GM20000 (cell line): Measurements from ENCODE around the gene THAP8.
A peak's percentile ranks its signal among the peaks of the same experiment; 100 is the strongest.

Experiments used
- DNase-seq: peaks from one replicate; pipeline ENCODE4 v3.0.0; 2012; ENCODE audit warnings: low spot score
- TF ChIP-seq, protein P1 (sequence below): IDR thresholded peaks from 2 replicates; pipeline ENCODE4 v1.5.1; 2012; ENCODE audit warnings: mild to moderate bottlenecking, control low read depth; ENCODE audit errors: extremely low read depth, missing control alignments

Gene THAP8

DNA sequence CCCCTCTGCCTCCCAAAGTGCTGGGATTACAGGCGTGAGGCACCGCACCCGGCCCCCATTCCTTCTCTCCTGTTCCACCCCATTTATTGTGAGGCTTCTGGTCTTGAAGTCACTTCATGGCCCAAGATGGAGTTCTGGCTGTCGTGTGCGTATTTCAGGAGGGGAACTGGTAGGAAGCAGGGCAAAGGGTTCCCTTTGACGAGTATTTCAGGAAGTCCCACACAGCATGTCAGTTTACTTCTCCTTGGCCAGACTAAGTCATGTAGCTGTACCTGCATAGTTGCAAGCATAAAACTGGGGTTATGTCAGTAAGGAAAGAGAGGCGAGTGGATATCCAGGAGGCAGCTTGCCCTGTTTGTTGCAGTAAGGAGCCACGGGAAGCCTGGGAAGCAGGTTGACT lies 10.7 kb upstream of the THAP8 start:
- DNase-seq = no peak
- TF ChIP-seq, protein P1, sequence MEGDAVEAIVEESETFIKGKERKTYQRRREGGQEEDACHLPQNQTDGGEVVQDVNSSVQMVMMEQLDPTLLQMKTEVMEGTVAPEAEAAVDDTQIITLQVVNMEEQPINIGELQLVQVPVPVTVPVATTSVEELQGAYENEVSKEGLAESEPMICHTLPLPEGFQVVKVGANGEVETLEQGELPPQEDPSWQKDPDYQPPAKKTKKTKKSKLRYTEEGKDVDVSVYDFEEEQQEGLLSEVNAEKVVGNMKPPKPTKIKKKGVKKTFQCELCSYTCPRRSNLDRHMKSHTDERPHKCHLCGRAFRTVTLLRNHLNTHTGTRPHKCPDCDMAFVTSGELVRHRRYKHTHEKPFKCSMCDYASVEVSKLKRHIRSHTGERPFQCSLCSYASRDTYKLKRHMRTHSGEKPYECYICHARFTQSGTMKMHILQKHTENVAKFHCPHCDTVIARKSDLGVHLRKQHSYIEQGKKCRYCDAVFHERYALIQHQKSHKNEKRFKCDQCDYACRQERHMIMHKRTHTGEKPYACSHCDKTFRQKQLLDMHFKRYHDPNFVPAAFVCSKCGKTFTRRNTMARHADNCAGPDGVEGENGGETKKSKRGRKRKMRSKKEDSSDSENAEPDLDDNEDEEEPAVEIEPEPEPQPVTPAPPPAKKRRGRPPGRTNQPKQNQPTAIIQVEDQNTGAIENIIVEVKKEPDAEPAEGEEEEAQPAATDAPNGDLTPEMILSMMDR = no peak

DNA sequence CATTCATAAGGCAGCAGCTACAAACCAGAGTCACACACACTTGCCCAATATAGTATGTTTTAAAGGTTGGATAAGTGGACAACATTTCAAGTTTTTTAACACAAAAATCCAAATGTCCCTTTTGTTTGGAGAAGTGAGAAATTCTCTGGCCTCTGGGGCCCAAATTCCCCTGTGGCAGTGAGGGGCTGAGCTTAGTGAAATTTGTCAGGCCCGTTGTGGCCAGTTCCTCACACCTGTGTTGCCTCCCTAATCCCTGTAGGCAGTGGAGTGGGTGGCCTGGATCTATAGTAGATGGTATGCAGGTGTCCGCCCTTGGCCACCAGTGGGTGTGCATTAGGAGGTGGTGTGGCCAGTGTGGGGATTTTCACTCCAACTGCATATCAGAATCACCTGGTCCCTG lies 7.3 kb upstream of the THAP8 start:
- no peak for DNase-seq
- TF ChIP-seq, protein P1 = no peak

DNA sequence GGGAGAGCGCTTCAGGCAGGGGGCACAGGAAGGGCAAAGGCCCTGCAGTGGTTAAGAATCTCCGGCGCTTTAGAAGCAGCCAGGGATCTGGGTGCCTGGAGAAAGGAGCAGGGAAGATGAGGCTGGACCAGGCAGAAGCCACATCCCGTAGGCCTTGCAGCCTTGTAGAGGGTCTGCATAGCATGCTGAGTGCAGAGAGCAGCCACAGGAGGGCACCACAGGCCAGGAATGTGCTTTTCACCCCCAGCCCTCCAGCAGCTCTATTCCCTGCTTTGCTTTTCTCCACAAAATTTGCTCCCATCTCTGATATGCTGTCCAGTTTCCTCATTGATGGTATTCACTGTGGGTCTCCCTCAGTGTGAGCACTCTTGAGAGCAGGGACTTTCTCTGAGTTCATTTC lies 6.3 kb upstream of the THAP8 start:
- TF ChIP-seq, protein P1 = peak; percentile 63
- DNase-seq = peak; percentile 65

DNA sequence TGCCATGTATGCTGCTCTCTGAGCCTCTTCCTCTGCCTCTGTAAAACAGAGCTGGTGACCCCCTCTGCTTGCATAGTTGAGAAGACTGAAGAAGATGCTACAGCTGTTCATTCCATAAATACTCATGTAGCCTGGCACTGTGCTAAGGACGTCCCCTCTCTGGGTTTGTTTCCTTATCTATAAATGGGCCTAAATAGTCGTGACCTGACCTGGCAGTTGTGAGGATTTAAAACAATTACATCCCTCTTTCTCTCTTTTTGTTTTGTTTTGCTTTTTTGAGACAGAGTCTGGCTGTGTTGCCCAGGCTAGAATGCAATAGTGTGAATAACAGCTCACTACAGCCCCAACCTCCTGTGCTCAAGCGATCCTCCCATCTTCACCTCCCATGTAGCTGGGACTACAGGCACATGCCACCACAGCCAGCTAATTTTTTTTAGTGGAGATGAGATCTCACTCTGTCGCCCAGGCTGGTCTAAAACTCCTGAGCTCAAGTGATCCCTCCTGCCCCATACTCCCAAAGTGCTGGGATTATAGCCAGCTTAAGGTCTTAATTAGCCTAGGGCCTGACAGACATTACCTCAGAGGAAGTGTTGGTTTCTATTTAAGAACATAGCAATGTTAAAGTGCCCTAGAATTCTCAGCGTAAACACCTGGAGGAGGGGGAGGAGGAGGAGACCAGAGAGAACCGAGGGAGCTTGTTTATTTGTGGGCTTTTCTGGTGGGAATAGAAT lies 5.3 kb upstream of the THAP8 start:
- DNase-seq = no peak
- TF ChIP-seq, protein P1 = no peak

DNA sequence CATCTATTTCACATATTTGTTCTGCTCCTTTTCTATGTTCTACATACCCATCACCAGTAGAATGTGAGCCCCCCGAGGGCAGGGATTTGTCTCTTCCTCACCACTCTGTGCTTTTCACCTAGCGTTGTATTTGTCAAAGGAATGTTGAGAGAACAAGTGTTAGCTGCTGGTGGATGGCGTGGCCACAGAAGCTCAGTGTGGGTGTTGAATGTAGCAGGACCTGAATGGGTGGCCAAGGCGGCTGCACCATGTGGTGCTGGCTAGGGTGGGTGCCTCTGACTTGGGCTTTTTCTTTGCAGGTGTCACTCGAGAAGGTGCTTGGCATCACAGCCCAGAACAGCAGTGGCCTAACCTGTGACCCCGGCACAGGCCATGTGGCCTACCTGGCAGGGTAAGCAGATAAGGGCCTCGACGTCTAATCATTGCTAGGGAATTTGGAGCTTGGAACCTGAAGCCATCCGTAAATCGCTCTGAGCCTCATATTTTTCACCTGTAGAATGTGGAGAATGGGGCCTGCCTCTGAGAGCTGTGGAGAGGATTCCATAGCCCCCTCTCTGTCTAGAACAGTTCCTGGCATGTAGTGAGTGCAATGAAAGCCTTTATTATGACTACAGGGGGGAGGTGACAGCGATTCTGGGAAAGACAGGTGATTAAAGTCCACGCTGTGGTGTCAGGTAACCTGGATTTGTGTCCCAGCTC lies 4.5 kb upstream of the THAP8 start:
- no peak for DNase-seq
- TF ChIP-seq, protein P1 = no peak

DNA sequence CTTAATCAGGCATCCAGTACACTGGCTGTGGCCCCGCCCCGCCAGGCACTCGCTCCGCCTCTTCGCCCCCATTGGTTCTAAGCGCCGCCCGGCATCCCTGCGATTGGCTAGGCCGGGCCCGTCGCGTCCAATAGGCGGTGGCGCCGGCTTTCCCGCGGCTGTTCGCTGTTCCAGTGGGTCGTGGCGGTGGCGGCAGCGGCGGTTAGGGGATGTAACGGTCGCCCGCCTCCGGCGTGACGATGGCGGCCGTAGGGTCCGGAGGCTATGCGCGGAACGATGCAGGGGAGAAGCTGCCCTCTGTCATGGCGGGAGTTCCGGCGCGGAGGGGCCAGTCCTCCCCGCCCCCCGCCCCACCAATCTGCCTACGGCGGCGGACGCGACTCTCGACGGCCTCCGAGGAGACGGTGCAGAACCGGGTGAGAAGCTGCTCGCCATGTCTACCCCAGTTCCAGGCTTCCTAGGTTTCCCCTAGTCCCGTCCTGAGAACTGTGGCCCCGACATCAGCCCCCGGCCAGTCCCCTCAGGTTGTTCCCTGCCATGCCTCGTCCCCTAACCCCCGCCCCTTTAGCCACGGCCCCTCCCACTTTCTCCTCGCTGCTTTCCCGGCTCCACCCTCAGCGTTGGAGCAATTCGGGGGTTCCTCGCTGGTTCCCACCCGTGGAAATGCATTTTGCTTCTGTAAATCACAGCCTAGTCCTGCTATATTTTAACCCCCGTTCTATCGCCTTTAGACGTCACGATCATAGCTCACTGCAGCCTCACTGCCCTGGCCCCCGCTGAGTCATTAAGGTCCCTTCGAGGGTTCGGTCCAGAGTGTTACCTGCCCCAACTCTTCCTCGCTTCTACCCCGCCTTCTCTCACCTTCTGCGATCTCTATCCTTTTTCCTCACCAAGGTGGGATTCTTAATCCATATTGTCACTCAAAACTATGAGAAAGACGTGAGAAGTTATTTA lies 925 bp upstream of the THAP8 start, which contains the start of gene WDR62:
TSS of gene WDR62 (plus strand) at position 165 of the 954 bp plus-strand sequence. CDS start at position 240, 75 bp downstream.
- peak; percentile 97 for DNase-seq
- TF ChIP-seq, protein P1 = no peak

DNA sequence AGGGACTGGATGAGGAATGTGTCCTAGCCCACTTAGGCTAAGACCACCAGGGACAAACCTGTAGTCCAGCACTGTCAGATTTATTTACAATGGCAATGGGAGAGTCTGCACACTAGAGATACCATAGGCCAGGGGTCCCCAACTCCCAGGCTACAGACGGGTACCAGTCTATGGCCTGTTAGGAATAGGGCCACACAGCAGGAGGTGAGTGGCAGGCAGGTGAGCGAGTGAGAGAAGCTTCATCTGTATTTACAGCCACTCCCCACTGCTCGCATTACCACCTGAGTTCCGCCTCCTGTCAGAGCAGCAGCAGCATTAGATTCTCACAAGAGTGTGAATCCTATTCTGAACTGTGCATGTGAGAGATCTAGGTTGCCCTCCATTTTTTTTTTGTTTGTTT lies 2.4 kb downstream of the THAP8 start:
- DNase-seq = no peak
- TF ChIP-seq, protein P1 = no peak
